ENCODE results near the gene POSTN.

Gene POSTN

DNA sequence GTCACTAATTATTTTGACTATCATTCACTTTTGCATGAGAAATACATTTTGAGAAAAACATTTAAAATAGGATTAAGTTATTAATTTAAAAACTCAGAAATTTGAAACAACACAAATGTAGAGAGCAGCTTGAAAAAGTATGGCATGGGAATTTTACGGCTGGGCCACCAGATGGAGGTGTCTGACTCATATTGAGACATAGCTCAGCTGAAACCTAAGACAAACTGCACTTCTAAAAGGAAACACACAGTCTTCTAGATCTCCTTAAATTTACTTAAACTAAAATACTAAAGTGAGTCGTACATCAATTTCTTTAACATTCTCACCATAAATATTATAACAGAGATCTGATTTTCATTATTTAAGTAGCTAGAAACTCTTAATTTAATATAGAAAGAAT lies 41.9 kb upstream of the POSTN start (continued):
- TF ChIP-seq, protein P1, sequence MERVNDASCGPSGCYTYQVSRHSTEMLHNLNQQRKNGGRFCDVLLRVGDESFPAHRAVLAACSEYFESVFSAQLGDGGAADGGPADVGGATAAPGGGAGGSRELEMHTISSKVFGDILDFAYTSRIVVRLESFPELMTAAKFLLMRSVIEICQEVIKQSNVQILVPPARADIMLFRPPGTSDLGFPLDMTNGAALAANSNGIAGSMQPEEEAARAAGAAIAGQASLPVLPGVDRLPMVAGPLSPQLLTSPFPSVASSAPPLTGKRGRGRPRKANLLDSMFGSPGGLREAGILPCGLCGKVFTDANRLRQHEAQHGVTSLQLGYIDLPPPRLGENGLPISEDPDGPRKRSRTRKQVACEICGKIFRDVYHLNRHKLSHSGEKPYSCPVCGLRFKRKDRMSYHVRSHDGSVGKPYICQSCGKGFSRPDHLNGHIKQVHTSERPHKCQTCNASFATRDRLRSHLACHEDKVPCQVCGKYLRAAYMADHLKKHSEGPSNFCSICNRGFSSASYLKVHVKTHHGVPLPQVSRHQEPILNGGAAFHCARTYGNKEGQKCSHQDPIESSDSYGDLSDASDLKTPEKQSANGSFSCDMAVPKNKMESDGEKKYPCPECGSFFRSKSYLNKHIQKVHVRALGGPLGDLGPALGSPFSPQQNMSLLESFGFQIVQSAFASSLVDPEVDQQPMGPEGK (CRISPR knock-in tag; IDR thresholded peaks at IDR 0.05; ENCODE audit: borderline replicate concordance), result no peak
- TF ChIP-seq CREB5 (CRISPR knock-in tag; IDR thresholded peaks at IDR 0.05; ENCODE audit: low read depth) (no peak), TCF4 (CRISPR knock-in tag; IDR thresholded peaks at IDR 0.05; ENCODE audit: borderline replicate concordance) (no peak), GLIS3 (CRISPR knock-in tag; IDR thresholded peaks at IDR 0.05) (no peak)

DNA sequence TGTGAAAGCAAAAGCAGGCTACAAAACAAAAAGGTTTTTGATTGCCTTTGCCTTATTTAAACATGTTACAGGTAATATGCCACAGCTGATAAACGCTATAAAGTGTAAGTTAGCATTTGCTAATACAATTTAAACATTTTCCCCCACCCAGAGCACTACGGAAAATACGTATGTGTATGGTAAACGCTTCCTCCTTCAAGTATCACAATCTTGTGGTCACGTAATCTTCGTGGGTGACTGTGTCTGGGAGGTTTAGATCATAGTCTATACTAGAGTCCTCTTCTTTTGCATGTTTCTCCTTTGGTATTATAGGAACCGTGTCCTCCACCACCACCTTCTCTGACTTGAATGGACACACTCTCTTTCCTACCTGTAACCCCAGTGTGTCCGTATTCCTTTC lies 38.1 kb upstream of the POSTN start:
- no peak for TF ChIP-seq PPARA (CRISPR knock-in tag; IDR thresholded peaks at IDR 0.05; ENCODE audit: borderline replicate concordance)
- no peak for TF ChIP-seq ISL1 (CRISPR knock-in tag; IDR thresholded peaks at IDR 0.05)
- TF ChIP-seq, protein P2, sequence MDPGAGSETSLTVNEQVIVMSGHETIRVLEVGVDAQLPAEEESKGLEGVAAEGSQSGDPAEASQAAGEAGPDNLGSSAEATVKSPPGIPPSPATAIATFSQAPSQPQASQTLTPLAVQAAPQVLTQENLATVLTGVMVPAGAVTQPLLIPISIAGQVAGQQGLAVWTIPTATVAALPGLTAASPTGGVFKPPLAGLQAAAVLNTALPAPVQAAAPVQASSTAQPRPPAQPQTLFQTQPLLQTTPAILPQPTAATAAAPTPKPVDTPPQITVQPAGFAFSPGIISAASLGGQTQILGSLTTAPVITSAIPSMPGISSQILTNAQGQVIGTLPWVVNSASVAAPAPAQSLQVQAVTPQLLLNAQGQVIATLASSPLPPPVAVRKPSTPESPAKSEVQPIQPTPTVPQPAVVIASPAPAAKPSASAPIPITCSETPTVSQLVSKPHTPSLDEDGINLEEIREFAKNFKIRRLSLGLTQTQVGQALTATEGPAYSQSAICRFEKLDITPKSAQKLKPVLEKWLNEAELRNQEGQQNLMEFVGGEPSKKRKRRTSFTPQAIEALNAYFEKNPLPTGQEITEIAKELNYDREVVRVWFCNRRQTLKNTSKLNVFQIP (CRISPR knock-in tag; IDR thresholded peaks at IDR 0.05; ENCODE audit: borderline replicate concordance, low read depth), result no peak
- no peak for TF ChIP-seq RARB (CRISPR knock-in tag; IDR thresholded peaks at IDR 0.05)
- no peak for TF ChIP-seq GLIS3 (CRISPR knock-in tag; IDR thresholded peaks at IDR 0.05)
- TF ChIP-seq TCF4 (CRISPR knock-in tag; IDR thresholded peaks at IDR 0.05; ENCODE audit: borderline replicate concordance), result no peak
- ATAC-seq, result no peak

GRCh38 chr13:37632294-37632693 lies 33.7 kb upstream of the POSTN start:
- TF ChIP-seq CSDC2 (CRISPR knock-in tag; IDR thresholded peaks at IDR 0.05) (no peak), ZNF8 (CRISPR knock-in tag; IDR thresholded peaks at IDR 0.05) (no peak), ISL1 (CRISPR knock-in tag; IDR thresholded peaks at IDR 0.05) (no peak), ARNTL (CRISPR knock-in tag; IDR thresholded peaks at IDR 0.05; ENCODE audit: borderline replicate concordance, low read depth) (no peak), BACH2 (CRISPR knock-in tag; IDR thresholded peaks at IDR 0.05; ENCODE audit: borderline replicate concordance) (no peak), CREB5 (CRISPR knock-in tag; IDR thresholded peaks at IDR 0.05; ENCODE audit: low read depth) (no peak), SNAI2 (CRISPR knock-in tag; IDR thresholded peaks at IDR 0.05) (no peak), ZFP3 (CRISPR knock-in tag; IDR thresholded peaks at IDR 0.05) (no peak), ZFP30 (CRISPR knock-in tag; IDR thresholded peaks at IDR 0.05) (no peak), GLIS3 (CRISPR knock-in tag; IDR thresholded peaks at IDR 0.05) (no peak), ESRRG (CRISPR knock-in tag; IDR thresholded peaks at IDR 0.05) (no peak), RARB (CRISPR knock-in tag; IDR thresholded peaks at IDR 0.05) (no peak), TOX (CRISPR knock-in tag; IDR thresholded peaks at IDR 0.05; ENCODE audit: borderline replicate concordance) (no peak), OSR1 (CRISPR knock-in tag; IDR thresholded peaks at IDR 0.05) (no peak)
- TF ChIP-seq, protein P3, sequence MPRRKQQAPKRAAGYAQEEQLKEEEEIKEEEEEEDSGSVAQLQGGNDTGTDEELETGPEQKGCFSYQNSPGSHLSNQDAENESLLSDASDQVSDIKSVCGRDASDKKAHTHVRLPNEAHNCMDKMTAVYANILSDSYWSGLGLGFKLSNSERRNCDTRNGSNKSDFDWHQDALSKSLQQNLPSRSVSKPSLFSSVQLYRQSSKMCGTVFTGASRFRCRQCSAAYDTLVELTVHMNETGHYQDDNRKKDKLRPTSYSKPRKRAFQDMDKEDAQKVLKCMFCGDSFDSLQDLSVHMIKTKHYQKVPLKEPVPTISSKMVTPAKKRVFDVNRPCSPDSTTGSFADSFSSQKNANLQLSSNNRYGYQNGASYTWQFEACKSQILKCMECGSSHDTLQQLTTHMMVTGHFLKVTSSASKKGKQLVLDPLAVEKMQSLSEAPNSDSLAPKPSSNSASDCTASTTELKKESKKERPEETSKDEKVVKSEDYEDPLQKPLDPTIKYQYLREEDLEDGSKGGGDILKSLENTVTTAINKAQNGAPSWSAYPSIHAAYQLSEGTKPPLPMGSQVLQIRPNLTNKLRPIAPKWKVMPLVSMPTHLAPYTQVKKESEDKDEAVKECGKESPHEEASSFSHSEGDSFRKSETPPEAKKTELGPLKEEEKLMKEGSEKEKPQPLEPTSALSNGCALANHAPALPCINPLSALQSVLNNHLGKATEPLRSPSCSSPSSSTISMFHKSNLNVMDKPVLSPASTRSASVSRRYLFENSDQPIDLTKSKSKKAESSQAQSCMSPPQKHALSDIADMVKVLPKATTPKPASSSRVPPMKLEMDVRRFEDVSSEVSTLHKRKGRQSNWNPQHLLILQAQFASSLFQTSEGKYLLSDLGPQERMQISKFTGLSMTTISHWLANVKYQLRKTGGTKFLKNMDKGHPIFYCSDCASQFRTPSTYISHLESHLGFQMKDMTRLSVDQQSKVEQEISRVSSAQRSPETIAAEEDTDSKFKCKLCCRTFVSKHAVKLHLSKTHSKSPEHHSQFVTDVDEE (CRISPR knock-in tag; IDR thresholded peaks at IDR 0.05), result no peak
- TF ChIP-seq, protein P4, sequence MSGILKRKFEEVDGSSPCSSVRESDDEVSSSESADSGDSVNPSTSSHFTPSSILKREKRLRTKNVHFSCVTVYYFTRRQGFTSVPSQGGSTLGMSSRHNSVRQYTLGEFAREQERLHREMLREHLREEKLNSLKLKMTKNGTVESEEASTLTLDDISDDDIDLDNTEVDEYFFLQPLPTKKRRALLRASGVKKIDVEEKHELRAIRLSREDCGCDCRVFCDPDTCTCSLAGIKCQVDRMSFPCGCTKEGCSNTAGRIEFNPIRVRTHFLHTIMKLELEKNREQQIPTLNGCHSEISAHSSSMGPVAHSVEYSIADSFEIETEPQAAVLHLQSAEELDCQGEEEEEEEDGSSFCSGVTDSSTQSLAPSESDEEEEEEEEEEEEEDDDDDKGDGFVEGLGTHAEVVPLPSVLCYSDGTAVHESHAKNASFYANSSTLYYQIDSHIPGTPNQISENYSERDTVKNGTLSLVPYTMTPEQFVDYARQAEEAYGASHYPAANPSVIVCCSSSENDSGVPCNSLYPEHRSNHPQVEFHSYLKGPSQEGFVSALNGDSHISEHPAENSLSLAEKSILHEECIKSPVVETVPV (CRISPR knock-in tag; IDR thresholded peaks at IDR 0.05), result no peak
- ATAC-seq, result no peak
